SK-N-SH (cell line): ENCODE measurements around the gene MUC2. TPM values are rescaled to one million over a fixed set of nuclear protein-coding genes. Genes with fewer than 3 reads are reported as not detected.

Experiments used
- CTCF ChIA-PET: fragments of 300-600, 350-600 bp; formaldehyde crosslinking; extraction: SDS; loops from one replicate; lab custom pipeline; 2021; lab: Yijun Ruan, JAX
- POLR2A ChIA-PET: fragments of 350-600 bp; sonication (Branson Sonifier 250); formaldehyde crosslinking; extraction: SDS; loops from one replicate; lab custom pipeline; 2020; ENCODE audit warnings: antibody characterized with exemption, inconsistent platforms; lab: Yijun Ruan, JAX
- DNase-seq: peaks from one replicate; pipeline ENCODE4 v3.0.0; 2012
- H2AFZ ChIP-seq: fragments of 200-600 bp; sonication (generic); 2 replicates; pipeline ENCODE4 v1.8.1; 2016; ENCODE audit warnings: antibody characterized with exemption, mild to moderate bottlenecking, low read depth
- H3F3A ChIP-seq: fragments of 200-600 bp; sonication (generic); replicated peaks from 2 replicates; pipeline ENCODE3; 2016; ENCODE audit warnings: antibody characterized with exemption, mild to moderate bottlenecking; ENCODE audit not compliant: insufficient read depth
- H3K27ac ChIP-seq, 2 experiments: fragments of 200-500 bp in 1 of 2; fragments of 200-600 bp in 1 of 2; sonication (Bioruptor generic) in 1 of 2; sonication (generic), shearing (Covaris generic) in 1 of 2; 2 replicates each; pipeline versions ENCODE4 v1.5.1 to v1.6.1; 2014 to 2016; ENCODE audit warnings: low read depth in 2 of 2, inconsistent platforms in 1 of 2, low read length in 1 of 2, mild to moderate bottlenecking in 1 of 2, mixed read lengths in 1 of 2
- H3K27me3 ChIP-seq: fragments of 200-600 bp; sonication (generic), shearing (Covaris generic); 2 replicates; pipeline ENCODE4 v1.6.1; 2016; ENCODE audit warnings: mixed run types; ENCODE audit not compliant: insufficient read depth
- H3K36me3 ChIP-seq, 2 experiments: fragments of 200-500 bp in 1 of 2; fragments of 200-600 bp in 1 of 2; sonication (Bioruptor generic) in 1 of 2; sonication (generic) in 1 of 2; replicated peaks in 1 of 2; 2 replicates each; pipeline versions ENCODE3 to v1.5.1; 2014 to 2016; ENCODE audit warnings: low read length in 1 of 2, mild to moderate bottlenecking in 1 of 2; ENCODE audit not compliant: insufficient read depth in 2 of 2, control insufficient read depth in 1 of 2
- H3K4me1 ChIP-seq, 2 experiments: fragments of 200-500 bp in 1 of 2; fragments of 200-600 bp in 1 of 2; sonication (Bioruptor generic) in 1 of 2; sonication (generic), shearing (Covaris generic) in 1 of 2; 2 replicates each; pipeline versions ENCODE4 v1.5.1 to v1.6.1; 2014 to 2016; ENCODE audit warnings: low read depth in 1 of 2, low read length in 1 of 2, mixed run types in 1 of 2; ENCODE audit not compliant: insufficient read depth in 2 of 2, control insufficient read depth in 1 of 2
- H3K4me2 ChIP-seq: fragments of 200-600 bp; sonication (generic), shearing (Covaris generic); 2 replicates; pipeline ENCODE4 v1.6.1; 2017; ENCODE audit warnings: mixed run types
- H3K4me3 ChIP-seq, 2 experiments: fragments of 200-500 bp in 1 of 2; fragments of 200-600 bp in 1 of 2; sonication (Bioruptor generic) in 1 of 2; sonication (generic), shearing (Covaris generic) in 1 of 2; 2 replicates each; pipeline versions ENCODE4 v1.5.1 to v1.8.1; 2014 to 2016; ENCODE audit warnings: low read depth in 2 of 2, inconsistent platforms in 1 of 2, low read length in 1 of 2, mild to moderate bottlenecking in 1 of 2, mixed read lengths in 1 of 2, moderate library complexity in 1 of 2
- H3K79me2 ChIP-seq: fragments of 200-600 bp; sonication (generic); 2 replicates; pipeline ENCODE4 v1.8.1; 2017; ENCODE audit warnings: mild to moderate bottlenecking; ENCODE audit not compliant: insufficient read depth
- H3K9ac ChIP-seq: fragments of 200-600 bp; sonication (generic); 2 replicates; pipeline ENCODE4 v1.6.1; 2017; ENCODE audit warnings: mixed run types
- H3K9me2 ChIP-seq: fragments of 200-600 bp; sonication (generic); 2 replicates; pipeline ENCODE4 v1.6.1; 2017; ENCODE audit warnings: mixed run types
- H3K9me3 ChIP-seq: fragments of 200-600 bp; sonication (generic); 2 replicates; pipeline ENCODE4 v1.6.1; 2017; ENCODE audit warnings: mixed run types, mild to moderate bottlenecking, moderate library complexity
- H4K20me1 ChIP-seq: fragments of 200-600 bp; sonication (generic); 2 replicates; pipeline ENCODE4 v1.6.1; 2017; ENCODE audit warnings: mild to moderate bottlenecking, mixed run types; ENCODE audit not compliant: insufficient read depth
- CHD2 ChIP-seq: fragments of 150-350 bp; IDR thresholded peaks from 2 replicates; pipeline ENCODE4 v1.6.1; 2018; ENCODE audit warnings: low read length; ENCODE audit not compliant: partially characterized antibody
- EP300 ChIP-seq, 2 experiments: IDR thresholded peaks; 2 replicates each; pipeline versions ENCODE4 v1.4.0 to v1.6.1; 2012; ENCODE audit warnings: borderline replicate concordance in 1 of 2, low read depth in 1 of 2, low read length in 1 of 2
- EZH2phosphoT487 ChIP-seq: fragments of 200-600 bp; sonication (generic); IDR thresholded peaks from 2 replicates; pipeline ENCODE4 v1.6.1; 2017; ENCODE audit warnings: low read depth, mixed run types, mild to moderate bottlenecking, antibody characterized with exemption, moderate library complexity, borderline replicate concordance
- NRF1 ChIP-seq: IDR thresholded peaks from 2 replicates; pipeline ENCODE4 v1.6.1; 2012; ENCODE audit warnings: low read depth, mild to moderate bottlenecking, low read length
- RFX5 ChIP-seq: IDR thresholded peaks from 2 replicates; pipeline ENCODE4 v1.6.1; 2012; ENCODE audit warnings: mild to moderate bottlenecking, improper control_type of control experiment, low read length
- YY1 ChIP-seq: IDR thresholded peaks from 2 replicates; pipeline ENCODE4 v1.4.0; 2012; ENCODE audit warnings: low read depth, mild to moderate bottlenecking
- WGBS: methylation state at CpG from one replicate; pipeline ENCODE4 v1.1.6; 2017; ENCODE audit warnings: low lambda C conversion rate; 5-methylcytosine and 5-hydroxymethylcytosine counted together
- polyA plus RNA-seq, 3 experiments: library from polyadenylated mRNA; depleted of rRNA; stranded (reverse); fragments of >200 nt; gene quantifications; 2 replicates each; pipeline ENCODE4 v1.2.3, GENCODE V29; 2012
- TF ChIP-seq, protein P1 (sequence below): IDR thresholded peaks from 2 replicates; pipeline ENCODE4; 2012
- TF ChIP-seq, protein P2 (sequence below): fragments of 200-600 bp; sonication (generic); IDR thresholded peaks from 2 replicates; pipeline ENCODE4 v1.6.1; 2017; ENCODE audit warnings: antibody characterized with exemption, mild to moderate bottlenecking, moderate library complexity
- TF ChIP-seq, protein P3 (sequence below): IDR thresholded peaks from 2 replicates; pipeline ENCODE4 v1.4.0; 2012; ENCODE audit warnings: low read depth
- TF ChIP-seq, protein P4 (sequence below): fragments of 150-350 bp; IDR thresholded peaks from 2 replicates; pipeline ENCODE4 v1.6.1; 2017; ENCODE audit warnings: antibody characterized with exemption, low read length, low read depth, borderline replicate concordance

MUC2 gene
- polyA plus RNA-seq, 1 of the 3 experiments (the other 2 are of a cell fraction), result not detected

DNA sequence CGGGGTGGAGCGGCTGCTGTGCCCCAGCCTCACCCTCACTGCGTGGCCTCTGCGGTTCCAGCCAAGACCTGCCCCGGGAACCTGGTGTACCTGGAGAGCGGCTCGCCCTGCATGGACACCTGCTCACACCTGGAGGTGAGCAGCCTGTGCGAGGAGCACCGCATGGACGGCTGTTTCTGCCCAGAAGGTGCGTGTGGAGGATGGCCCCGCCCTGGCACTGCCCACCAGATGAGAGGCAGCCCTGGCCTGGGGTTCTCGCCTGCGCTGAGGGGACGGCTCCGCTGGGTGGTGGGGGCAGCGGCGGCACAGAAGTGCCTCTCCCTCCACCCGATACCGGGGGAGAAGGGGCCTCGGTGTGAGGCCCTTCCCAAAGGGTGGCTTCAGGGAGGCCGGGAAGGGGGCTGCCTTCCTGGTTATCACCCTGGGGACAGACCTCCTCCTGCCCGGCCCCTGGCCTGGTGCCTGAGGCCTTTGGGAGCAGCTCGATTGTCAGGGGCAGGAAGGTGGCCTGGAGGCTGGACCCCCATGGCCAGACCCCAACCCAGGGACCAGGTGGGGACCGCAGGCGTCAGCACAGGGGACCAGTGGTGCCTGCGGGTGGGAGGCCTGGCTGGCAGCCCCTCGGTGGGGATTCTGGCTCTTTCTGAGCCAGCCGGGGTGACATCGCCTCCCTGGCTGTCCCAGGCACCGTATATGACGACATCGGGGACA, 7.1 kb downstream of the MUC2 start:
- Histone ChIP-seq H3K4me1 (no peaks in the 10 kb centered on the region), H4K20me1 (no peaks in the 10 kb centered on the region), H3K9ac (no peak overlapping the region), H2AFZ (no peak overlapping the region), H3K9me2 (no peaks in the 10 kb centered on the region), H3K4me2 (no peak overlapping the region), H3K27ac (no peak overlapping the region), H3K79me2 (no peaks in the 10 kb centered on the region), H3K9me3 (no peaks in the 10 kb centered on the region), H3F3A (no peaks in the 10 kb centered on the region), H3K4me3 (no peak overlapping the region), H3K36me3 (no peaks in the 10 kb centered on the region), H3K27me3 (no peaks in the 10 kb centered on the region; the same call in 1 of the 2 replicates)
- TF ChIP-seq RFX5 (no peak), EP300 (IDR thresholded peaks at IDR 0.05; ENCODE audit: borderline replicate concordance in 1 of 2, low read depth in 1 of 2, low read length in 1 of 2) (no peak), CHD2 (no peak), NRF1 (no peak)
- TF ChIP-seq, protein P1, sequence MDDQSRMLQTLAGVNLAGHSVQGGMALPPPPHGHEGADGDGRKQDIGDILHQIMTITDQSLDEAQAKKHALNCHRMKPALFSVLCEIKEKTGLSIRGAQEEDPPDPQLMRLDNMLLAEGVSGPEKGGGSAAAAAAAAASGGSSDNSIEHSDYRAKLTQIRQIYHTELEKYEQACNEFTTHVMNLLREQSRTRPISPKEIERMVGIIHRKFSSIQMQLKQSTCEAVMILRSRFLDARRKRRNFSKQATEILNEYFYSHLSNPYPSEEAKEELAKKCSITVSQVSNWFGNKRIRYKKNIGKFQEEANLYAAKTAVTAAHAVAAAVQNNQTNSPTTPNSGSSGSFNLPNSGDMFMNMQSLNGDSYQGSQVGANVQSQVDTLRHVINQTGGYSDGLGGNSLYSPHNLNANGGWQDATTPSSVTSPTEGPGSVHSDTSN, result no peak
- ChIA-PET CTCF (no interaction called here), POLR2A (no interaction called here)
- 24% methylated on average over 14 of the region's 33 CpGs for WGBS
- DNase-seq, result no peak

DNA sequence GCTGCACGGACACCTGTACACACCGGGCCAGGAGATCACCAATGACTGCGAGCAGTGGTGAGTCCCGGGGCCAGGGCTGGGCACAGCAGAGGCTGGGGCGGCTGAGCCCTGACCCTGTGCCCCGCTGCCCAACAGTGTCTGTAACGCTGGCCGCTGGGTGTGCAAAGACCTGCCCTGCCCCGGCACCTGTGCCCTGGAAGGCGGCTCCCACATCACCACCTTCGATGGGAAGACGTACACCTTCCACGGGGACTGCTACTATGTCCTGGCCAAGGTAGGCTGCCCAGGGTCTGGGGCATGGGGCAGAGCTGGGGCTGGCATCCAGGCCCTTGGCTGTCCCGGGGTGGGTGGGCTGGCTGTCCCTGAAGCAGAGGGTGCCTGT, 7.7 kb downstream of the MUC2 start:
- no peak overlapping the region for H3K9ac ChIP-seq
- CTCF ChIA-PET, result interaction anchor here (1.2 kb wide), 1 partner anchor 158 kb away, joined by 4 read pairs; no protein-coding TSS in a partner anchor
- no peak overlapping the region for H3K4me2 ChIP-seq
- POLR2A ChIA-PET, result no interaction called here
- H3K4me1 ChIP-seq, result no peaks in the 10 kb centered on the region
- no peaks in the 10 kb centered on the region for H3K79me2 ChIP-seq
- H3K9me2 ChIP-seq, result no peaks in the 10 kb centered on the region
- no peaks in the 10 kb centered on the region for H3K9me3 ChIP-seq
- H2AFZ ChIP-seq, result no peak overlapping the region
- no peaks in the 10 kb centered on the region for H4K20me1 ChIP-seq
- 38% methylated on average over 3 of the region's 14 CpGs for WGBS
- no peaks in the 10 kb centered on the region for H3F3A ChIP-seq
- H3K4me3 ChIP-seq, result no peak overlapping the region
- no peak for TF ChIP-seq CHD2
- TF ChIP-seq, protein P2, sequence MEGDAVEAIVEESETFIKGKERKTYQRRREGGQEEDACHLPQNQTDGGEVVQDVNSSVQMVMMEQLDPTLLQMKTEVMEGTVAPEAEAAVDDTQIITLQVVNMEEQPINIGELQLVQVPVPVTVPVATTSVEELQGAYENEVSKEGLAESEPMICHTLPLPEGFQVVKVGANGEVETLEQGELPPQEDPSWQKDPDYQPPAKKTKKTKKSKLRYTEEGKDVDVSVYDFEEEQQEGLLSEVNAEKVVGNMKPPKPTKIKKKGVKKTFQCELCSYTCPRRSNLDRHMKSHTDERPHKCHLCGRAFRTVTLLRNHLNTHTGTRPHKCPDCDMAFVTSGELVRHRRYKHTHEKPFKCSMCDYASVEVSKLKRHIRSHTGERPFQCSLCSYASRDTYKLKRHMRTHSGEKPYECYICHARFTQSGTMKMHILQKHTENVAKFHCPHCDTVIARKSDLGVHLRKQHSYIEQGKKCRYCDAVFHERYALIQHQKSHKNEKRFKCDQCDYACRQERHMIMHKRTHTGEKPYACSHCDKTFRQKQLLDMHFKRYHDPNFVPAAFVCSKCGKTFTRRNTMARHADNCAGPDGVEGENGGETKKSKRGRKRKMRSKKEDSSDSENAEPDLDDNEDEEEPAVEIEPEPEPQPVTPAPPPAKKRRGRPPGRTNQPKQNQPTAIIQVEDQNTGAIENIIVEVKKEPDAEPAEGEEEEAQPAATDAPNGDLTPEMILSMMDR, result no peak
- TF ChIP-seq, protein P3, sequence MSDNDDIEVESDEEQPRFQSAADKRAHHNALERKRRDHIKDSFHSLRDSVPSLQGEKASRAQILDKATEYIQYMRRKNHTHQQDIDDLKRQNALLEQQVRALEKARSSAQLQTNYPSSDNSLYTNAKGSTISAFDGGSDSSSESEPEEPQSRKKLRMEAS, result no peak
- TF ChIP-seq, protein P4, sequence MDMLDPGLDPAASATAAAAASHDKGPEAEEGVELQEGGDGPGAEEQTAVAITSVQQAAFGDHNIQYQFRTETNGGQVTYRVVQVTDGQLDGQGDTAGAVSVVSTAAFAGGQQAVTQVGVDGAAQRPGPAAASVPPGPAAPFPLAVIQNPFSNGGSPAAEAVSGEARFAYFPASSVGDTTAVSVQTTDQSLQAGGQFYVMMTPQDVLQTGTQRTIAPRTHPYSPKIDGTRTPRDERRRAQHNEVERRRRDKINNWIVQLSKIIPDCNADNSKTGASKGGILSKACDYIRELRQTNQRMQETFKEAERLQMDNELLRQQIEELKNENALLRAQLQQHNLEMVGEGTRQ, result no peak
- no peak for TF ChIP-seq EZH2phosphoT487
- TF ChIP-seq RFX5, result no peak
- no peak for TF ChIP-seq YY1
- no peak overlapping the region for H3K27ac ChIP-seq
- no peak for DNase-seq
- H3K36me3 ChIP-seq, result no peaks in the 10 kb centered on the region
- no peaks in the 10 kb centered on the region; the same call in 1 of the 2 replicates for H3K27me3 ChIP-seq
